PFSK-1 (cell line): ENCODE results near the gene GORASP2.

Experiments used
- FOXP2 ChIP-seq: optimal IDR thresholded peaks from 2 replicates; pipeline ENCODE3; 2011; ENCODE audit warnings: borderline replicate concordance, control low read depth, inconsistent platforms; ENCODE audit not compliant: insufficient read depth; ENCODE audit errors: extremely low read length, extremely low read depth
- POLR2AphosphoS5 ChIP-seq: IDR thresholded peaks from 2 replicates; pipeline ENCODE4 v1.6.1; 2012; ENCODE audit warnings: low read depth, mild to moderate bottlenecking, control low read depth, low read length, moderate library complexity
- SIN3A ChIP-seq: IDR thresholded peaks from 2 replicates; pipeline ENCODE4 v1.6.1; 2012; ENCODE audit warnings: mild to moderate bottlenecking, low read length, moderate library complexity, borderline replicate concordance; ENCODE audit not compliant: insufficient read depth
- TAF1 ChIP-seq: IDR thresholded peaks from 2 replicates; pipeline ENCODE4 v1.6.1; 2012; ENCODE audit warnings: low read length, control low read depth, borderline replicate concordance; ENCODE audit not compliant: insufficient read depth
- TF ChIP-seq, protein P1 (sequence below), 2 experiments: IDR thresholded peaks; 2 replicates each; pipeline versions ENCODE4 v1.6.1 to v1.8.0; 2011 to 2012; ENCODE audit warnings: low read depth in 2 of 2, low read length in 2 of 2, control low read depth in 1 of 2, inconsistent platforms in 1 of 2, mild to moderate bottlenecking in 1 of 2, moderate library complexity in 1 of 2; ENCODE audit not compliant: insufficient read depth in 1 of 2

The GORASP2 gene

DNA sequence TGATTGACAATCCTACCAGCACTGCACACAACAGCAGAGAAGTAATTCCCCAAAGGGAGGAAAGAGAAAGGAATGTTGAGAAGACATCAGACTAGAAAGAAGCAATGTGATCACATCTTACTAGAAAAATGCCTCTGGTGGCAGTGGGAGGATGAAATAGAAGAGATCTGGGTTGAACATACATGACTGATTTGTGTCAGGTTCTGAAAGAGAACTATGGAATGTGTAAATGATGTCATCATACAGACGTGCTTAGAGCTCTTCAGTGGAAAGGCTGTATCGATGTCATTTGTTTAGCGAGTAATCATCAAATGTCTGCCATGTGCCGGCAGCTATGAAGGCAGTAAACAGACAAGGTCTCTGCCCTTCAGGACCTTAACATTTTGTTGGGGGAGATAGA is 24.9 kb downstream of the GORASP2 start:
- TF ChIP-seq POLR2AphosphoS5 (no peak), TAF1 (no peak), FOXP2 (no peak), SIN3A (no peak)
- TF ChIP-seq, protein P1, sequence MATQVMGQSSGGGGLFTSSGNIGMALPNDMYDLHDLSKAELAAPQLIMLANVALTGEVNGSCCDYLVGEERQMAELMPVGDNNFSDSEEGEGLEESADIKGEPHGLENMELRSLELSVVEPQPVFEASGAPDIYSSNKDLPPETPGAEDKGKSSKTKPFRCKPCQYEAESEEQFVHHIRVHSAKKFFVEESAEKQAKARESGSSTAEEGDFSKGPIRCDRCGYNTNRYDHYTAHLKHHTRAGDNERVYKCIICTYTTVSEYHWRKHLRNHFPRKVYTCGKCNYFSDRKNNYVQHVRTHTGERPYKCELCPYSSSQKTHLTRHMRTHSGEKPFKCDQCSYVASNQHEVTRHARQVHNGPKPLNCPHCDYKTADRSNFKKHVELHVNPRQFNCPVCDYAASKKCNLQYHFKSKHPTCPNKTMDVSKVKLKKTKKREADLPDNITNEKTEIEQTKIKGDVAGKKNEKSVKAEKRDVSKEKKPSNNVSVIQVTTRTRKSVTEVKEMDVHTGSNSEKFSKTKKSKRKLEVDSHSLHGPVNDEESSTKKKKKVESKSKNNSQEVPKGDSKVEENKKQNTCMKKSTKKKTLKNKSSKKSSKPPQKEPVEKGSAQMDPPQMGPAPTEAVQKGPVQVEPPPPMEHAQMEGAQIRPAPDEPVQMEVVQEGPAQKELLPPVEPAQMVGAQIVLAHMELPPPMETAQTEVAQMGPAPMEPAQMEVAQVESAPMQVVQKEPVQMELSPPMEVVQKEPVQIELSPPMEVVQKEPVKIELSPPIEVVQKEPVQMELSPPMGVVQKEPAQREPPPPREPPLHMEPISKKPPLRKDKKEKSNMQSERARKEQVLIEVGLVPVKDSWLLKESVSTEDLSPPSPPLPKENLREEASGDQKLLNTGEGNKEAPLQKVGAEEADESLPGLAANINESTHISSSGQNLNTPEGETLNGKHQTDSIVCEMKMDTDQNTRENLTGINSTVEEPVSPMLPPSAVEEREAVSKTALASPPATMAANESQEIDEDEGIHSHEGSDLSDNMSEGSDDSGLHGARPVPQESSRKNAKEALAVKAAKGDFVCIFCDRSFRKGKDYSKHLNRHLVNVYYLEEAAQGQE (IDR thresholded peaks at IDR 0.05; ENCODE audit: insufficient read depth in 1 of 2, low read depth in 2 of 2, low read length in 2 of 2): no peak

DNA sequence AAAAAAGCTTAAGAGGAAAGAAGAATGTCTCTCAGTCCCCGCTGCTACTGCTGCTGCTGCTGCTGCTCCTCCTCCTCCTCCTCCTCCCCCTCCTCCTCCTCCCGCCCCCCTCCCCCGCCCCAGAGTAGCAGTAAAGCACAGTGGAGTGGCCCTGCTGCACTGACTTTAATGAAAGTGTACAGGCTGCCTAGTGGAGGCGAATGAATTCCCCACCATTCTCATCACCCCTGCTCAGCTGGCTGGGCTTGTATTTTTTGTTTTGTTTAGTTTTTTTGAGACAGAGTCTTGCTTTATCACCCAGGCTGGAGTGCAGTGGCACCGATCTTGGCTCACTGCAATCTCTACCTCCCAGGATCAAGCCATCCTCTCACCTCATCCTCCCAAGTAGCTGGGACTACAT is 34.3 kb downstream of the GORASP2 start:
- TF ChIP-seq SIN3A: no peak
- TF ChIP-seq, protein P1 (IDR thresholded peaks at IDR 0.05; ENCODE audit: insufficient read depth in 1 of 2, low read depth in 2 of 2, low read length in 2 of 2): no peak
- no peak for TF ChIP-seq FOXP2

DNA sequence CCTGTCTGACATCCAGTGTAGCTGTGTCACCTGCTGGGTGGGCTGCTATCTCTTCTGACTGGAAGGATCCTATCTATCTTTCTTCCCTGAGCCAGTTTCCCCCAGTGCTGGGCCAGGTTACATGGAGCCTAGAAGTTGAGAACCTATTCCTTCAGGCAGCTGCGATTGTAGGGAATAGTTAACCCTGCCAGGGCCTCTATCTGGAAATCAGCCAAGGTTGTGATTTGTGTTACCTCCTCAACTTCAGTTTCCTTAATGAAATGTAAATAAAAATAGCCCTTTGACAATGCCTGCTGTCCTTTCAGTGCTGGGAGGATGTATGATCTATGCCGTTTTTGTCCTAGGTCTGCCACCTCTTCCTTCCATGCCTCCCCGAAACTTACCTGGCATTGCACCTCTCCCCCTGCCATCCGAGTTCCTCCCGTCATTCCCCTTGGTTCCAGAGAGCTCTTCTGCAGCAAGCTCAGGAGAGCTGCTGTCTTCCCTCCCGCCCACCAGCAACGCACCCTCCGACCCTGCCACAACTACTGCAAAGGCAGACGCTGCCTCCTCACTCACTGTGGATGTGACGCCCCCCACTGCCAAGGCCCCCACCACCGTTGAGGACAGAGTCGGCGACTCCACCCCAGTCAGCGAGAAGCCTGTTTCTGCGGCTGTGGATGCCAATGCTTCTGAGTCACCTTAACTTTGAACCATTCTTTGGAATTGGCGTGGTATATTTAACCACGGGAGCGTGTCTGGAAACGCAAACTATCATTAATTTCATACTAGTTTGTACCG is 36.6 kb downstream of the GORASP2 start:
- no peak for TF ChIP-seq SIN3A

DNA sequence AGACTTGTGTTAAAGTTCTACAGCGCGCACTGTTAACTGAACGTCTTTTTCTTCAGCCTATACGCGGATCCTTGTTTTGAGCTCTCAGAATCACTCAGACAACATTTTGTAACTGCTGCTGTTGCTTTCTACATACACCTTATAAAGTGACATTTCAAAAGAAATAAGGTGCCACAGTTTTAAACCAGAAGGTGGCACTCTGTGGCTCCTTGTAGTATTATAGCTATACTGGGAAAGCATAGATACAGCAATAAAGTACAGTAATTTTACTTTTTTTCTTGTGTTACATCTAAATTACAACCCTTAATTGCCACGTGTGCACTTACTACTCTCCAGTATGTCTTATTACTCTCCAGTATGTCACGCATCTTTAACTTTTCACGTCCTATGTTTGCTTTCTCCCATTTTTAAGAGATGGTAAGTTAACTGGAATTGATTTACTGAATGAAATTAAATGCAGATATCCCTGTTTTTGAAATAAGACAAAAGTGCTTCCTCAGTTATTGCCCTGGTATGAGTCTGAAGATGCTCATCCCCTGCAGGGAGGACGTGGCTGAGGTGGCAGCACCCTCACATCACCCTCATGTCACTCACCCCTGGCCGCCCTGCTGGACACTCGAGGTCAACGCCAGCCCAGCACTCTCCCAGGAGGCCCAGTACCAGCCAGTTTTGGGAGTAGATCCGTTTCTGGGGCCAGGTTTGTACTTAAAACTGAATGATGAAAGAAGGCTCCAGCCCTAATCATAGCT is 37.8 kb downstream of the GORASP2 start:
- TF ChIP-seq FOXP2: no peak
- TF ChIP-seq TAF1: no peak
- TF ChIP-seq, protein P1 (IDR thresholded peaks at IDR 0.05; ENCODE audit: insufficient read depth in 1 of 2, low read depth in 2 of 2, low read length in 2 of 2): no peak
- TF ChIP-seq SIN3A: no peak
- TF ChIP-seq POLR2AphosphoS5: no peak

DNA sequence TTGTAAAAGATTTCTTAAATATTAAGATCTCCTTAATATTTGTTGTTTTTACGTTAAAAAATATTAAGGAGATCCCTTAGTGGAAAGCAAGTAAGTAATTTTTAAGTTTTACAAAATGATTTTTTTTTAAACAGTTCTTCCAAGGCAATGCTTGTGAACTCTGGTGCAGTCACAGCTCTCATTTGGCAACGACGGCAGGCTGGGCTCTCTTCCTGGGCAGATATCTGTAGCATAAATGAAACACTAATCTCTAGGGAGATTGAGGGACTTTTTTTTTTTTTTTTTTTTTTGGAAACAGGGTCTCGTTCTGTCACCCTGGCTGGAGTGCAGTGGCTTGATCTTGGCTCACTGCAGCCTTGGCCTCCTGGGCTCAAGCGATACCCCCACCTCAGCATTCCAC is 38.5 kb downstream of the GORASP2 start:
- TF ChIP-seq, protein P1 (IDR thresholded peaks at IDR 0.05; ENCODE audit: insufficient read depth in 1 of 2, low read depth in 2 of 2, low read length in 2 of 2): no peak
- TF ChIP-seq POLR2AphosphoS5: no peak
- TF ChIP-seq SIN3A: no peak
- TF ChIP-seq FOXP2: no peak
- no peak for TF ChIP-seq TAF1
